ENCODE data around the gene PTPRG.

DNA sequence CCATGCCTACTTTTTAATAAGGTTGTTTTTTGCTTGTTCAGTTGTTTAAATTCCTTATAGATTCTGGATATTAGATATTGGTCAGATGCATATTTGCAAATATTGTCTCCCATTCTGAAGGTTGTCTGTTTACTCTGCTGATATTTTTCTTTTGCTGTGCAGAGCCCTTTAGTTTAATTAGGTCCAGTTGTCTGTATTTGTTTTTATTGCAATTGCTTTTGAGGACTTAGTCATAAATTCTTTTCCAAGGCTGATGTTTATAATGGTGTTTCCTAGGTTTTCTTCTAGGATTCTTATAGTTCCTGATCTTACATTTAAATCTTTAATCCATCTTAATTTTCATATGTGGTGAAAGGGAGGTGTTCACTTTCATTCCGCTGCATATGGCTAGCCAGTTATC is 77.4 kb downstream of the PTPRG start:
- TF ChIP-seq POLR2A (IDR thresholded peaks at IDR 0.05) (no peak), POLR2AphosphoS5 (IDR thresholded peaks at IDR 0.05) (no peak), EP300 (IDR thresholded peaks at IDR 0.05) (no peak)
- TF ChIP-seq, protein P1, sequence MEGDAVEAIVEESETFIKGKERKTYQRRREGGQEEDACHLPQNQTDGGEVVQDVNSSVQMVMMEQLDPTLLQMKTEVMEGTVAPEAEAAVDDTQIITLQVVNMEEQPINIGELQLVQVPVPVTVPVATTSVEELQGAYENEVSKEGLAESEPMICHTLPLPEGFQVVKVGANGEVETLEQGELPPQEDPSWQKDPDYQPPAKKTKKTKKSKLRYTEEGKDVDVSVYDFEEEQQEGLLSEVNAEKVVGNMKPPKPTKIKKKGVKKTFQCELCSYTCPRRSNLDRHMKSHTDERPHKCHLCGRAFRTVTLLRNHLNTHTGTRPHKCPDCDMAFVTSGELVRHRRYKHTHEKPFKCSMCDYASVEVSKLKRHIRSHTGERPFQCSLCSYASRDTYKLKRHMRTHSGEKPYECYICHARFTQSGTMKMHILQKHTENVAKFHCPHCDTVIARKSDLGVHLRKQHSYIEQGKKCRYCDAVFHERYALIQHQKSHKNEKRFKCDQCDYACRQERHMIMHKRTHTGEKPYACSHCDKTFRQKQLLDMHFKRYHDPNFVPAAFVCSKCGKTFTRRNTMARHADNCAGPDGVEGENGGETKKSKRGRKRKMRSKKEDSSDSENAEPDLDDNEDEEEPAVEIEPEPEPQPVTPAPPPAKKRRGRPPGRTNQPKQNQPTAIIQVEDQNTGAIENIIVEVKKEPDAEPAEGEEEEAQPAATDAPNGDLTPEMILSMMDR (IDR thresholded peaks at IDR 0.05): no peak

Data from suprapubic skin (tissue), 4 donors.